Activated T-cell treated with anti-CD3 and anti-CD28 coated beads, Interleukin-2, amount 50 U/mL, for 72 hours (primary cell): ENCODE results near the gene KRT5. TPM values are rescaled to one million over a fixed set of nuclear protein-coding genes. Genes with fewer than 3 reads are reported as not detected.

Experiments
- ATAC-seq, 2 donors: fragments of 150-1000 bp; cut with Tn5 transposase; replicated peaks in 1 of 2; 2 replicates each; pipeline ENCODE4 v1.10.0; 2021; ENCODE audit warnings: moderate library complexity in 2 of 2, mild to moderate bottlenecking in 1 of 2
- DNase-seq, 2 donors: peaks; one replicate each; pipeline ENCODE4 v3.0.0; 2021 to 2022; ENCODE audit warnings: mixed read lengths in 1 of 2
- H3K27ac Mint-ChIP-seq: one replicate; pipeline ENCODE4 v1.8.0; 2022; ENCODE audit warnings: mild to moderate bottlenecking, moderate library complexity, mixed read lengths
- H3K27me3 Mint-ChIP-seq: one replicate; pipeline ENCODE4 v1.8.0; 2022; ENCODE audit warnings: low read depth, mixed read lengths
- H3K36me3 Mint-ChIP-seq, 2 donors: one replicate each; pipeline ENCODE4 v1.8.0; 2022; ENCODE audit warnings: mixed read lengths in 2 of 2, mild to moderate bottlenecking in 1 of 2; ENCODE audit not compliant: insufficient read depth in 2 of 2
- H3K4me1 Mint-ChIP-seq: one replicate; pipeline ENCODE4 v1.8.0; 2022; ENCODE audit warnings: low read depth, mixed read lengths
- H3K4me3 Mint-ChIP-seq, 2 donors: one replicate each; pipeline ENCODE4 v1.8.0; 2022; ENCODE audit warnings: mild to moderate bottlenecking in 2 of 2, mixed read lengths in 2 of 2, moderate library complexity in 2 of 2
- H3K9me3 Mint-ChIP-seq, 2 donors: one replicate each; pipeline ENCODE4 v1.8.0; 2022; ENCODE audit warnings: mixed read lengths in 2 of 2
- total RNA-seq, 2 donors: library from RNA; stranded (reverse); gene quantifications; one replicate each; pipeline ENCODE4 v1.2.3, GENCODE V29; 2022

KRT5 gene
- total RNA-seq, 2 donors from 2014 or later = not detected

DNA sequence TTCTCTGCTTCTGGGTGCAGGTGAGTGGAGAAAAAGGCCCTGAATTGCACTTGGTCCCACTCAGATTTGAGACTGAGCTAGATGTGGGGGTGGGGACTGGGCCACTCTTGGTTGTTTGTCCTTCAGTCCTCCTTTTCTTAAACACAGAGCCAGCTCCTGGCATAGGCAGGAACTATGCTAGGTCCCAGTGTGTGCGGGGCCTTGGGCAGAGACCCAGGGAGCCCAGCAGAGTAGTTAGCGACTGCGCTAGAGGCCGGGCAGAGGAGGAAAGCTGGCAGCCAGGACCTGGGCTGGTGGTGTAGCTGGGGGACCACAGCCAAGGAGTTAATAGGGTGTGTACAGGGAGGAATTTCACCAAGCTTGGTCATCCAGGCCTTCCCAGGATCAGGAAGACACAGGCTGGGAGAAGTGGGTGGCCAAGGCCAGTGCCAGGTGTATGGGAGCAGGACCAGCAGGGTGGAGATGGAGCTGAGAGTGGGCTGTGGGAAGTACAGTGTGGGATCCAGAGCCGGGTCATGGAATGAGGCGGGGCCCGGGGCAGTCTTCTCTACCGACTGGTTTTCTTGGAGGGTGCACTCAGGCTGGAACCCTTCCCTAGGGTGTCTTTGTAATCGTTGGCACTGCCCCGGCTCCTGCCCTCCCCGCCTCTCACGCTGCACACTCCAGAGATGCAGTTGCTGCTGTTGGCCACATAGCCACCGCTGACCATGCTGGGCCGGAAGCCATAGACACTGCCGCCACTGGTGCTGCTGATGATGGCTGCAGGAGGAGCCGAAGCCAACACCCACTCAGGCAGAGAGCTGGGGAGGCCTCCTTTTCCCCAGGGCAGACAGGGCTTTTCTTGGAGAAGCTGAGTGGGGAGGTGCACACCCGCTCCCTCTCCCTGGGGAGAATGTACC is 24.0 kb upstream of the KRT5 start:
- H3K27me3 Mint-ChIP-seq = no peaks in the 10 kb centered on the region
- H3K27ac Mint-ChIP-seq = no peak overlapping the region
- H3K9me3 Mint-ChIP-seq = no peaks in the 10 kb centered on the region
- H3K36me3 Mint-ChIP-seq = no peaks in the 10 kb centered on the region
- peaks cover 7% of the 10 kb centered on the region for H3K4me1 Mint-ChIP-seq
- no peak overlapping the region for H3K4me3 Mint-ChIP-seq
- no peak for ATAC-seq
- no peak for DNase-seq

DNA sequence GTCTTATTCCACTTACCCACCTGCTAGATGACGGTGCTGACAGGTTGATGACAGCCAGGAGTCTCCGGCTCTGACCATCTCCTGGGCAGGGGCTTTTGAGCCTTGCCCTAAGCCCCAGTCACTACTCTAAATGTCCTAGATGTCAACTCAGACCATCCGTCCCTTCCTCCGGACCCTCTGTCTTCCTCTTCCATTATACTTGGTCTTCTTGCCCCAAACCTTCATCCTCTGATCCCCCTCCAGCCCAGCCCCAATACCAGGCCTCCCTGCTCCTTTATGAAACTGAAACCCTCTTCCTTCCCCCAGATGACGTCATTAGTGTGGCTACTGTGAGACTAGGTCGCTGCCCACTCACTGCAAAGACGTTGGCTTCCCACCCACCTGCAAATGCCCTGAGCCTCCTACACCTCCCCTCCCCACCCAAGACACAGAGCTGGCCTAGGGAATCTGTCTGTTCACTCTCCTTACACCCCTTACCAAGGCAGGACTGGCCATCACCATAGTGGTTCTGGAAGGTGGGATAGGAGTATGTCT is 22.7 kb upstream of the KRT5 start:
- Mint-ChIP-seq H3K27ac (no peak overlapping the region), H3K27me3 (no peaks in the 10 kb centered on the region), H3K4me1 (peaks cover 7% of the 10 kb centered on the region), H3K36me3 (no peaks in the 10 kb centered on the region), H3K4me3 (no peak overlapping the region), H3K9me3 (no peaks in the 10 kb centered on the region)
- ATAC-seq = no peak
- DNase-seq = no peak

DNA sequence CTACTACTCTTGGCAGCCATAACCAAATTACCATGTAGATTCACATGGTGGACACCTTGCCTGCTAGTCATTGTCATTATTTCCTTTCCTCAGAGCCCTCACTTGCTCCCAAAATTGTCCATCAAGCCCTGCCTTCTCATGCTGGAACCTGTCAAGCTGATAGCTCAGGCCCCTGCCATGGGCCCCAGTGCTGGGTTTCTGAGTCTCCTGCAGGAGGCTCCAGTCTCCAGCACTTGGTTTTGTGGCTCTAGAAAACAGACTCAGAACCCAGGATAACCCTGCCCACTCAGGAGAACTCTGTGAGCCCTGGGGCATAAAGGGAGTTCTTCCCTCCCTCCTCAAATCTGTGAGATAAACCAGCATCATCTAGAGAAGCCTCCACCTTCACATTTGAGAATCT is 22.0 kb upstream of the KRT5 start:
- no peaks in the 10 kb centered on the region for H3K36me3 Mint-ChIP-seq
- no peaks in the 10 kb centered on the region for H3K27me3 Mint-ChIP-seq
- peaks cover 7% of the 10 kb centered on the region for H3K4me1 Mint-ChIP-seq
- ATAC-seq (no peak), DNase-seq (no peak)
- H3K9me3 Mint-ChIP-seq = no peaks in the 10 kb centered on the region
- H3K4me3 Mint-ChIP-seq = no peak overlapping the region
- H3K27ac Mint-ChIP-seq = no peak overlapping the region

DNA sequence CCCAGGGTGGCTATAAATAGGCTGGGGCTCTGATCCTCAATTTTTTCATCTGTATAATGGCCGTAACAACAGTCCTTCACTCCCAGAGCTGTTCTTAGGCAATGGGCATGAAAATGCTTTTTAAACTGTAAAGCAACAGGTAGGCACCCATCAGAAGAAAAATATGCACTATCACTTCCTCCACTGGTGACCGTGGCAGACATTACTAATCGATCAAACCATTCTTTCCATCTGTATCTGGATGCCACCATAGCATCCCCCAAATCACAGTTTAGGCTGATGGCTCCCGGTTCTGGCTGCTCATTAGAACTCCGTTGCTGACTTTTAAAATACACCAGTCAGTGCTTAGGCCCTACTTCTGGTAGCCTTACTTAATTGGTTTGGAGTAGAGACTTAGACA is 21.5 kb upstream of the KRT5 start:
- DNase-seq (no peak), ATAC-seq (no peak)
- Mint-ChIP-seq H3K4me1 (peaks cover 7% of the 10 kb centered on the region), H3K4me3 (no peak overlapping the region), H3K36me3 (no peaks in the 10 kb centered on the region), H3K27me3 (no peaks in the 10 kb centered on the region), H3K27ac (no peak overlapping the region), H3K9me3 (no peaks in the 10 kb centered on the region)

DNA sequence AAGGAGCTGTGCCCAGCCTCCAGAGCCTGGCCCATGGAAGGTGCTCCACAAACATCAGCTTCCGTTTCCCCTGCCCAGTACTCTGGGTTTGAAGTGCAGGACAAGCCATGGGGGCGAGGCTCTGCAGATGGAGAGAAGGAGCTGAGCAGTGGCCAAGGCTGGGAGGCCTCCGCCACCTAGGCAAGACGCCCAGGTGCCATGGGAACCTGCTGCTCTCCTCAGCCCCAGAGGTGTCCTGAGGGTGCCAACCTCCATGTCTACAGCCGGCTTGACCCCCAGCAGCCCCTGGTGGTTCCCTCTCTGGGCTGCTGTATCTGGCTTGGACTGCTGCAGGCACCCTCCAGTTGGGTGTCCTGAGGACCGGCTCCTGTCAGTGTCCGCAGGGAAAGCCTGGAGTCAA is 20.3 kb upstream of the KRT5 start:
- DNase-seq (no peak), ATAC-seq (no peak)
- no peaks in the 10 kb centered on the region for H3K27me3 Mint-ChIP-seq
- H3K4me1 Mint-ChIP-seq = peaks cover 7% of the 10 kb centered on the region
- H3K27ac Mint-ChIP-seq = no peak overlapping the region
- no peak overlapping the region for H3K4me3 Mint-ChIP-seq
- H3K36me3 Mint-ChIP-seq = no peaks in the 10 kb centered on the region
- no peaks in the 10 kb centered on the region for H3K9me3 Mint-ChIP-seq

DNA sequence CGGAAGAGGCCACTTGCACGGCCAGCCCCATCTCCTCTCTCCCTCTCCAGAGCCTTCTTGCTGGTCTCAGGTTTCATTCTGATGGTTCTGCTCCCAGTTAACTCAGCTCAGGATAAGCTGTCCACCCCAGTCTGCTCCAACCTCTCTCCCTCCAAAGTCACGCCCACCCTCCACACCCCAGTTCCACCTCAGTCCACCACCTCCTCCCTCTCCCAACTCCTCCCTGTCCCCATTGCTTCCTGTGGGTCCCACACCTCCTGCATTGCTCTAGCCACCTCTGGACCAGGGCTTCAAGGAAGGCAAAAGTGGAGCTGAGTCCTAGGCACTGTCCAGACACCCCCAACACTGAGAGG is 19.6 kb upstream of the KRT5 start:
- no peak overlapping the region for H3K4me3 Mint-ChIP-seq
- H3K36me3 Mint-ChIP-seq = no peaks in the 10 kb centered on the region
- H3K4me1 Mint-ChIP-seq = peaks cover 7% of the 10 kb centered on the region
- no peaks in the 10 kb centered on the region for H3K9me3 Mint-ChIP-seq
- DNase-seq = no peak
- H3K27me3 Mint-ChIP-seq = no peaks in the 10 kb centered on the region
- no peak overlapping the region for H3K27ac Mint-ChIP-seq
- no peak for ATAC-seq

DNA sequence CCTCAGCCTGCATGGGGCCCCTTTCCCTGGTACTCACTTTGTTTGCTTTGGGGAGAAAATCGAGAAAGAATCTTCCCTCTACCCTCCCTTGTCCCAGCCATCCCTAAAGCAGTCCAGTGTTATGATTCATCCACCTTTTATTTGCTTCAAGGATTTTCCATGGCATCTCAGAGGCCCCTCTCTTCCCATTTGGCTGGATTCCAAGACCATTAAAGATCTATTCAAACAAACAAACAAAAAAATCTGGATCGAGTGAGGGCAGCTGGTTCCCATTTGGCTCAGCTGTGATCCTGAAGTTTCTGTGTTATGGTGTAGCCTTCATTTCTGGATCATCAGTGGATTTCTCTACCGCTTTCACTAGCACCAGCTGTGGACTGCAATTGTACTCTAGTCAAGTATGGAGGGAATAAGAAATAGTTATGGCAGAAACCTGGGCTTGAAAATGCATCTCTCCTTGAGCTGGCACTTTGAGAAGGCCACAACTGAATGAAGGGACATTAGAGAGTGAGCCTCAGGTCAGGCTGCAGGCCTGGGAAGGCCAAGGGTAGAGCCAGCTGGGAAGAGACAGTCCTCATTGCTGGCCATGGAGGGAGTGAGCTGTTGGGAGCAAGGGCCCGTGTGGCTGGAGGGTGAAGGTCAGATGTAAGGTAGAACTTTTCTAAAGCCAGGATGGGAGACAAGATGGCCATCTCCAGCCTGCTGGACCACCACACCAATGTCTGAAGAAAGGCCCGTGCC is 19.1 kb upstream of the KRT5 start:
- Mint-ChIP-seq H3K27me3 (no peaks in the 10 kb centered on the region), H3K4me3 (no peak overlapping the region), H3K4me1 (peaks cover 7% of the 10 kb centered on the region), H3K36me3 (no peaks in the 10 kb centered on the region), H3K27ac (no peak overlapping the region), H3K9me3 (no peaks in the 10 kb centered on the region)
- ATAC-seq = no peak
- DNase-seq = no peak

DNA sequence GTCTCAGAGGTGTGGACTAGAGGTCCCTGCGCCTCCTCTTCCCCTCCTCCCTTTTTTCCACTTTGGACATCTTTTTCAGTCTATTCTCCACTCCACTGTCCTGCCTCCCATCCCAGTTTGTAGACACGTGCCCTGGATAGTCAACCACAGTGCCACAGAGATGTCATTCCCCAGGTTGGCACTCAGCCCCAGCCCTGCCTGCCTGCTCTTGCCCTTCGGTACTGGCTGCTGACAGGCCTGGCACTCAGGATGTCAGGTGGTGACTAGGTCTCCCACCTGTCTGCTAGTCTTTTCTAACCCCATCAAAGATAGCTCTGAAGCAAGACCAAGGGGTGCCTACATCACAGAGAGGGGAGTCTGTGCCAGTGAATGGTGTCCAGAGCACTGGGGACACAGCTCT is 16.9 kb upstream of the KRT5 start:
- ATAC-seq (no peak), DNase-seq (no peak)
- Mint-ChIP-seq H3K27ac (no peak overlapping the region), H3K4me3 (no peak overlapping the region), H3K36me3 (no peaks in the 10 kb centered on the region), H3K27me3 (no peaks in the 10 kb centered on the region), H3K9me3 (no peaks in the 10 kb centered on the region), H3K4me1 (no peaks in the 10 kb centered on the region)

DNA sequence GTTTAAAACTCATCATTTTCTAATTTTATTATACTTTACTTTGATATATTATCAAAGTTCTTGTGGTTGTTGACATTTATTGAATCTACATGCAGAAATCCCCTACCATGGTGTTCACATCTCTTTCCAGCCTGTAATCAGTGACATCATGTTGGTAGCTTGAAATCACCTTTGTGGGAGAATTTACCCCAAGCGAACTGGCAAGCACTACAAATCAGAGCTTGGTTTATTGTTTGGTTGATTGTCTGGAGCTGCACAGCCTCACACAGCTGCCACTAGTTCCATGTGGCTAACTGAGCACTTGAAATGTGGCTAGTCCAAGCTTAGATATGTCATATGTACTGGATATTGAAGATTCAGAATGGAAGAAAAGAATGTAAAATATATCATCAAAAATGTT is 15.4 kb upstream of the KRT5 start:
- ATAC-seq = no peak
- no peak for DNase-seq
- H3K4me1 Mint-ChIP-seq = no peaks in the 10 kb centered on the region
- no peaks in the 10 kb centered on the region for H3K36me3 Mint-ChIP-seq
- no peaks in the 10 kb centered on the region for H3K9me3 Mint-ChIP-seq
- no peak overlapping the region for H3K4me3 Mint-ChIP-seq
- H3K27ac Mint-ChIP-seq = no peak overlapping the region
- H3K27me3 Mint-ChIP-seq = no peaks in the 10 kb centered on the region

DNA sequence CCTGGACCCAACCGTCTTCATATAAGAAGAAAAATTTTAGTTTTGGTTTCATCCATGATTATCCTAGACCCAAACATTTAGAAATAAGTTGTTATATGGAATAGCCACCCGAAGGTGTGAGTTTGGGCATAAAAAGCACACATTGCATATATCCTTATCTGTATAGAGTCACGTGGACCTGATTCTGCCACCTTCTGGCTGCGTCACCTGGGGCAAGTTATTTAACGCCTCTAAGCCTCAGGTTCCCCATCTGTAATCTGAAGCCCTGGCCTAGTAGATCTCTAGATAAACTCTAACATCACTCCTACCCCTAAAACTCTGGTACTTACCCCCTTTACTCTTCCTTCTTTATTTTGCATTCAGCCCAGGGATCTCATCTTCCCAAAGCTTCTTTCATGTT is 14.3 kb upstream of the KRT5 start:
- Mint-ChIP-seq H3K4me1 (no peaks in the 10 kb centered on the region), H3K9me3 (no peaks in the 10 kb centered on the region), H3K27me3 (no peaks in the 10 kb centered on the region), H3K27ac (no peak overlapping the region), H3K36me3 (no peaks in the 10 kb centered on the region), H3K4me3 (no peak overlapping the region)
- ATAC-seq = no peak
- no peak for DNase-seq

DNA sequence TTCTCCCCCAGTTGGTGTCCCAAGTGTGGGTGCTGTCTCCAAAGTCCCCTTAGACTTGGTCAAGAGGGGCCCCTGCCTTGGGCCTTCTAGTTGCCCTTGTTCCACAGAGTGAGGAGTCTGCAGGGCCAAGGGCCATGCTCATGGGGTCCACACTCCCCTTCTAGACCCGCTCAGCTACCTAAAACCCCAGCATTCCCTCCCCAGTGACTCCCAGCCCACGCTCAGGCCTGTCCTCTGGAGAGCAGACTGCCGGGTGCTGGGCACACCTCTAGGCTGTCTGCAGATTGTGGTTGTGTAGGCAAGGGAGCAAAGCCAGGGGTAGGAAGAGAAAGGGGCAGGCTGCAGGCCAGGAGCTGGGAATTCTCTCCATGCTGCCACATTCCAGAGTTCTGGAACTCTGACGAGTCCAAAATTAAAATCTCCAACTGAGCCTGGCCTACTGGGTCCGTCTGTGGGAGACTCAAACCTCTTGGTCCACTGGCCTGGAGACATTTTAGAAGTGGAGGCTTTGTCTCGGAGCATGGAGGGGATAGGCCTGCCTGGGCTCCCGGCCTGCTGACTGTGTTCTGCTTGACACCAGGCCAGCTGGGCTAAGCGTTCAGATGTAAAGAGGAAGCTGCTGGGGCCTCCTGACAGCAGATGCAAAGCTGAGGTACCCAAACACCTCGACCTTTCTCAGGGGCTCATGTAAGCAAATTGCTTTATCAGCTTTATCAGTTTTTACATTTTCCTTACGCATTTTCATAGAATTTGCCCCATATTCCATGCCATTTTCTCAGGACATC is 13.7 kb upstream of the KRT5 start:
- Mint-ChIP-seq H3K36me3 (no peaks in the 10 kb centered on the region), H3K9me3 (no peaks in the 10 kb centered on the region), H3K27ac (no peak overlapping the region), H3K4me3 (no peak overlapping the region), H3K27me3 (no peaks in the 10 kb centered on the region), H3K4me1 (no peaks in the 10 kb centered on the region)
- no peak for DNase-seq
- ATAC-seq = no peak

DNA sequence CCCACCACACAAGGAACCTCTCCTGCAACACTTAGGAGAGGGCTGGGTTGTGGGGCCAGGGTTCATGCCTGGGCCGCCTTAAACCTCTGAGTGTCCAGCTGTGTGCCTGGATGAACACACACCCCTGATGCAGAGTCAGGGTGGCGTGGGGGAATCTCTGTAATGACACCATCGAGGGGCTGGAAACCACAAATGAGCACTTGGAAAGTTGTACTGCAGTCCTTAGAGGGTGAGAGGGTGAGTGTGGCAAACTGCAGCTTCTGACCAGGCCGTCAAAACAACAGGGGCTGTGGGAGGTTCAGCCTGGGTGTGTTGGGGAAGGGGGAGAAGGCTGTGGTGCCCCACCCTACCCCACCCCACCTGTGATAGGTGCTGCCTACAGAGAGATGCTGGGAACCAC is 12.4 kb upstream of the KRT5 start:
- no peak overlapping the region for H3K4me3 Mint-ChIP-seq
- DNase-seq (no peak), ATAC-seq (no peak)
- H3K36me3 Mint-ChIP-seq = no peaks in the 10 kb centered on the region
- H3K27me3 Mint-ChIP-seq = no peaks in the 10 kb centered on the region
- no peaks in the 10 kb centered on the region for H3K4me1 Mint-ChIP-seq
- H3K9me3 Mint-ChIP-seq = no peaks in the 10 kb centered on the region
- no peak overlapping the region for H3K27ac Mint-ChIP-seq
